ENCODE measurements around the gene RFC2. TPM values are rescaled to one million over a fixed set of nuclear protein-coding genes. Genes with fewer than 3 reads are reported as not detected.

The RFC2 gene
- total RNA-seq, 2 experiments from 2014 or later, result 77.4 to 79.2 TPM

DNA sequence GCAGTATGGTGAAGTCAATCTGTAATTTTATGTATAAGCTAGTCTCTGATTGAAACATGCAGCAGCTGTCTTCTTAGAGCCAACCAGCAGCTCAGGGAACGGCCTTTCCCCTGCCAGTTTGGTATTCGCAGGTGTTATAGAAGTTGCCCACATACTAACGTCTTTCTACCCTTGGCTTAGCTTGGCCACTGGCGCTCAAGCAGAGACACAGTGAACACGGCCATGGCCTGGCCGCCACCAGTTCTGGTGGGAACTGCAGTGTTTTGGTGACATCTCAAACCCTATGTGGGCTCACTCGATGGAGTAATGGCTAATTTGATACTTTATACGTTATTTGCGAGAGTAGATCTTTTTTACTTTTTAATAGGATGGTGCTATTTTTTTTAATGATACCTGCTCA, 63.0 kb downstream of the RFC2 start:
- Histone ChIP-seq H3K9me3 (ENCODE audit: low read length) (no peaks in the 10 kb centered on the region), H3K4me3 (ENCODE audit: low read depth, low read length, poor library complexity, severe bottlenecking) (no peak overlapping the region), H3K4me2 (ENCODE audit: low read length) (no peak overlapping the region), H4K20me1 (ENCODE audit: insufficient read depth, low read length) (peaks cover 7% of the 10 kb centered on the region; the same call in 1 of the 2 replicates), H2AFZ (ENCODE audit: low read length) (no peak overlapping the region), H3K79me2 (ENCODE audit: insufficient read depth, low read depth, low read length) (peaks cover 44% of the 10 kb centered on the region), H3K4me1 (ENCODE audit: insufficient read depth, low read length, poor library complexity, severe bottlenecking) (no peaks in the 10 kb centered on the region), H3K9me2 (ENCODE audit: insufficient read depth, low read length) (no peaks in the 10 kb centered on the region), H3K27ac (ENCODE audit: low read depth, low read length, poor library complexity, severe bottlenecking) (no peak overlapping the region), H3K36me3 (ENCODE audit: insufficient read depth, low read length) (peaks cover 96% of the 10 kb centered on the region)
- TF ChIP-seq, protein P1, sequence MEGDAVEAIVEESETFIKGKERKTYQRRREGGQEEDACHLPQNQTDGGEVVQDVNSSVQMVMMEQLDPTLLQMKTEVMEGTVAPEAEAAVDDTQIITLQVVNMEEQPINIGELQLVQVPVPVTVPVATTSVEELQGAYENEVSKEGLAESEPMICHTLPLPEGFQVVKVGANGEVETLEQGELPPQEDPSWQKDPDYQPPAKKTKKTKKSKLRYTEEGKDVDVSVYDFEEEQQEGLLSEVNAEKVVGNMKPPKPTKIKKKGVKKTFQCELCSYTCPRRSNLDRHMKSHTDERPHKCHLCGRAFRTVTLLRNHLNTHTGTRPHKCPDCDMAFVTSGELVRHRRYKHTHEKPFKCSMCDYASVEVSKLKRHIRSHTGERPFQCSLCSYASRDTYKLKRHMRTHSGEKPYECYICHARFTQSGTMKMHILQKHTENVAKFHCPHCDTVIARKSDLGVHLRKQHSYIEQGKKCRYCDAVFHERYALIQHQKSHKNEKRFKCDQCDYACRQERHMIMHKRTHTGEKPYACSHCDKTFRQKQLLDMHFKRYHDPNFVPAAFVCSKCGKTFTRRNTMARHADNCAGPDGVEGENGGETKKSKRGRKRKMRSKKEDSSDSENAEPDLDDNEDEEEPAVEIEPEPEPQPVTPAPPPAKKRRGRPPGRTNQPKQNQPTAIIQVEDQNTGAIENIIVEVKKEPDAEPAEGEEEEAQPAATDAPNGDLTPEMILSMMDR (conservative IDR thresholded peaks at IDR 0.05; ENCODE audit: low read length), result no peak
- TF ChIP-seq EZH2phosphoT487 (IDR thresholded peaks at IDR 0.05; ENCODE audit: borderline replicate concordance, low read depth, low read length), result no peak
- BruUV-seq (replicated peaks), result no TSS peak
- DNase-seq (ENCODE audit: low spot score), result no peak
- ChIA-PET CTCF (ENCODE audit: unreplicated experiment) (no interaction called here), POLR2A (interaction anchor here (1.8 kb wide), 1 partner anchor 13 kb away, joined by 6 read pairs; no protein-coding TSS in a partner anchor)
- intact Hi-C loops (cut with micrococcal nuclease; ENCODE audit: unreplicated experiment), result no loop called here

DNA sequence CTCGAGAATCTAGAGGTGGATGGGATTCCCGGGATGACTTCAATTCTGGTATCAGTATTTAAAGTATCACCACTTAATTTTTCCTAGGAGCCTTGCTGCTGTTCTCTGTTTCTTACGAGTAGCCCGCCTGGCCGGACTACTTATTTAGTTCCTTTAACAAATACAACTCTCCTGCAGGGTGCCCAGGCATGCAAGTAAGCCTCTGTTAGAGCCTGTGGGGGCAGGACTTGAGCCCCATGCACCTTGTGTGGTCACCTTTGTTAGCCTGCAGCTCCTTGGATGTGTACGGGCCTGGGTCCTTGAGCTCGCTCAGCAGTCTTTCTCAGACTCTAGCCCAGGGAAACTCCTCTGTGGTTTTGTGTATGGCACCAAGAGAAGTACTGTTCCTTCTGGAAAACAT, 63.9 kb downstream of the RFC2 start:
- no peak overlapping the region for H2AFZ ChIP-seq (ENCODE audit: low read length)
- H3K4me3 ChIP-seq (ENCODE audit: low read depth, low read length, poor library complexity, severe bottlenecking), result no peak overlapping the region
- POLR2A ChIA-PET, result interaction anchor here (0.8 to 1.8 kb wide), 3 partner anchors 12 to 24 kb away, joined by 3 to 6 read pairs (median 3); no protein-coding TSS in a partner anchor
- no peaks in the 10 kb centered on the region for H3K9me3 ChIP-seq (ENCODE audit: low read length)
- no peaks in the 10 kb centered on the region for H3K9me2 ChIP-seq (ENCODE audit: insufficient read depth, low read length)
- no peak overlapping the region for H3K27ac ChIP-seq (ENCODE audit: low read depth, low read length, poor library complexity, severe bottlenecking)
- DNase-seq (ENCODE audit: low spot score), result no peak
- CTCF ChIA-PET (ENCODE audit: unreplicated experiment), result interaction anchor here (0.6 to 1.5 kb wide), 2 partner anchors 16 to 193 kb away, joined by 4 to 5 read pairs; no protein-coding TSS in a partner anchor
- H3K36me3 ChIP-seq (ENCODE audit: insufficient read depth, low read length), result peaks cover 97% of the 10 kb centered on the region
- TF ChIP-seq, protein P1 (conservative IDR thresholded peaks at IDR 0.05; ENCODE audit: low read length), result no peak
- no peak for TF ChIP-seq EZH2phosphoT487 (IDR thresholded peaks at IDR 0.05; ENCODE audit: borderline replicate concordance, low read depth, low read length)
- peaks cover 54% of the 10 kb centered on the region for H3K79me2 ChIP-seq (ENCODE audit: insufficient read depth, low read depth, low read length)
- H3K4me2 ChIP-seq (ENCODE audit: low read length), result no peak overlapping the region
- peaks cover 14% of the 10 kb centered on the region; the same call in 1 of the 2 replicates for H4K20me1 ChIP-seq (ENCODE audit: insufficient read depth, low read length)
- intact Hi-C loops (cut with micrococcal nuclease; ENCODE audit: unreplicated experiment), result no loop called here
- BruUV-seq (replicated peaks), result no TSS peak
- peaks cover 7% of the 10 kb centered on the region for H3K4me1 ChIP-seq (ENCODE audit: insufficient read depth, low read length, poor library complexity, severe bottlenecking)

DNA sequence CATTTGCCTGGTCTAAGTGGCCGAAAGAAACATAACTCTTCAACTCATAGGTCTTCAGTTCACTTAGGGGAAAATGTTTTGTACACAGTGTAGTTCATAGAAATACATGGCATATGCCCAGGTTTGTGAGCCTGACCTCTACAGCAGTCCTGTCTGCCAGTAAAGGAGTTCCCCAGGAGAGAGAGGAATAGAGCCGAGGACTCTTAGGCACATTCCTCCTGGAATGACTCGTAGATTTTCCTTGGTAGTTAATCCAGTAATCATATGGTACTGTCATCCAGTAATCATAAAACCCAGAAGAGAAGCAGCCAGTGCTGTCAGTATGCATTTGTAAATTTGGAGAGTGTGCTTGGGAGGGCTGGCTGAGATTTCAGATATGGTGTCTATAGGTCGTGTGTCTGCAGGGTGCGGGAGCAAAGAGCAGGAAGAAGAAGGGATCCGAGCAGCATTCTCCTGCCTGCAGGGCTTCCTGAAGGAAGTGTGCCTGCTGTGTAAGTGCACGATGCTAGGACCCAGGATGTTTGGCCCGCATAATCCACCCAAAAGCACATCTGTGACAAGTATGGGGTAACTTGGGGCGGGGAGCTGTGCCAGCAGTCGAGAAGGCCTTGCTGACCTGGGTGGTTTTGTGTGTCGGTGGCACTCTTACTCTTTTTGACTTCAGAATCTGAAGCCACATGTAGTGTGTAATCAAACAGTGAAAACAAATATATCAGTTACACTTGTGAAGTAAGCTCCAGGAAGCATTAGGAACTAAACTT, 66.1 kb downstream of the RFC2 start:
- DNase-seq (ENCODE audit: low spot score), result no peak
- Histone ChIP-seq H3K27ac (ENCODE audit: low read depth, low read length, poor library complexity, severe bottlenecking) (no peak overlapping the region), H2AFZ (ENCODE audit: low read length) (no peak overlapping the region), H3K9me2 (ENCODE audit: insufficient read depth, low read length) (no peaks in the 10 kb centered on the region), H3K4me3 (ENCODE audit: low read depth, low read length, poor library complexity, severe bottlenecking) (no peak overlapping the region), H3K9me3 (ENCODE audit: low read length) (no peaks in the 10 kb centered on the region), H3K4me2 (ENCODE audit: low read length) (no peak overlapping the region), H3K36me3 (ENCODE audit: insufficient read depth, low read length) (peaks cover 98% of the 10 kb centered on the region), H4K20me1 (ENCODE audit: insufficient read depth, low read length) (peaks cover 30% of the 10 kb centered on the region), H3K79me2 (ENCODE audit: insufficient read depth, low read depth, low read length) (peaks cover 71% of the 10 kb centered on the region), H3K4me1 (ENCODE audit: insufficient read depth, low read length, poor library complexity, severe bottlenecking) (peaks cover 28% of the 10 kb centered on the region)
- no peak for TF ChIP-seq EZH2phosphoT487 (IDR thresholded peaks at IDR 0.05; ENCODE audit: borderline replicate concordance, low read depth, low read length)
- TF ChIP-seq, protein P1 (conservative IDR thresholded peaks at IDR 0.05; ENCODE audit: low read length), result no peak
- CTCF ChIA-PET (ENCODE audit: unreplicated experiment), result no interaction called here
- POLR2A ChIA-PET, result interaction anchor here (1.1 kb wide), 1 partner anchor 11 kb away, joined by 3 read pairs; no protein-coding TSS in a partner anchor
- no TSS peak for BruUV-seq (replicated peaks)
- intact Hi-C loops (cut with micrococcal nuclease; ENCODE audit: unreplicated experiment), result no loop called here

All from OCI-LY7 (cell line).